HG02938 (cell line): Measurements from ENCODE around the gene PLCE1.
"Not testable (repeated sequence)": the region's sequence is repeated elsewhere in the genome, so short reads cannot be mapped to it uniquely, and the experiment has no call there.

Source experiments
- ATAC-seq: cut with Tn5 transposase; IDR thresholded peaks from one replicate; pipeline ENCODE4 v1.9.1; 2021; ENCODE audit warnings: mild to moderate bottlenecking, moderate library complexity; ENCODE audit not compliant: unreplicated experiment

The PLCE1 gene

GRCh38 chr10:93993782-93994437, at the start of gene PLCE1:
TSS of gene PLCE1 (plus strand) at chr10:93993931. CDS start at chr10:94031047, 37,116 bp downstream.
- no peak for ATAC-seq

- no peak for ATAC-seq
These were observed 47.9 kb upstream of the PLCE1 start for GRCh38 chr10:93945819-93946218.

- ATAC-seq, result no peak
These were observed 46.7 kb upstream of the PLCE1 start for GRCh38 chr10:93947055-93947454.

- no peak for ATAC-seq
These were observed 46.2 kb upstream of the PLCE1 start for GRCh38 chr10:93947524-93947923.

- ATAC-seq, result no peak
These were observed 41.8 kb upstream of the PLCE1 start for GRCh38 chr10:93951905-93952304.

- ATAC-seq, result no peak
These were observed 39.4 kb upstream of the PLCE1 start for GRCh38 chr10:93954299-93954698.

- no peak for ATAC-seq
These were observed 38.9 kb upstream of the PLCE1 start for GRCh38 chr10:93954726-93955363.

GRCh38 chr10:93958834-93959233, 34.9 kb upstream of the PLCE1 start:
- no peak for ATAC-seq

GRCh38 chr10:93960988-93961387, 32.7 kb upstream of the PLCE1 start:
- ATAC-seq, result not testable (repeated sequence)

GRCh38 chr10:93962973-93963372, 30.8 kb upstream of the PLCE1 start:
- no peak for ATAC-seq

- ATAC-seq, result no peak
These were observed 30.3 kb upstream of the PLCE1 start for GRCh38 chr10:93963434-93963833.

- ATAC-seq, result no peak
These were observed 27.8 kb upstream of the PLCE1 start for GRCh38 chr10:93965911-93966310.

GRCh38 chr10:93967756-93968155, 26.0 kb upstream of the PLCE1 start:
- no peak for ATAC-seq

GRCh38 chr10:93968540-93968945, 25.2 kb upstream of the PLCE1 start:
- no peak for ATAC-seq

GRCh38 chr10:93970433-93971010, 23.2 kb upstream of the PLCE1 start:
- ATAC-seq, result not testable (repeated sequence)

GRCh38 chr10:93973748-93974445, 19.8 kb upstream of the PLCE1 start:
- no peak for ATAC-seq

- ATAC-seq, result no peak
These were observed 16.3 kb upstream of the PLCE1 start for GRCh38 chr10:93977442-93977841.

GRCh38 chr10:93980486-93980885, 13.2 kb upstream of the PLCE1 start:
- ATAC-seq, result no peak

- no peak for ATAC-seq
These were observed 2.6 kb upstream of the PLCE1 start for GRCh38 chr10:93991114-93991513.

GRCh38 chr10:93991596-93992284, 2.0 kb upstream of the PLCE1 start:
- no peak for ATAC-seq

GRCh38 chr10:93992400-93993030, 1.2 kb upstream of the PLCE1 start:
- no peak for ATAC-seq
